Hippocampal formation (tissue), 2 donors: ENCODE results near the gene TBC1D8.

ENCODE experiments used
- DNase-seq, 2 donors: peaks; one replicate each; lab custom pipeline; 2025; lab: John Stamatoyannopoulos, UW

Gene TBC1D8

GRCh38 chr2:100976645-100977391, 174.4 kb downstream of the TBC1D8 start:
- no peak for DNase-seq

- DNase-seq, result no peak
These were observed 175.1 kb downstream of the TBC1D8 start for GRCh38 chr2:100976061-100976460.

- no peak for DNase-seq
These were observed 175.7 kb downstream of the TBC1D8 start for GRCh38 chr2:100975521-100975785.

GRCh38 chr2:100974712-100975520, 176.3 kb downstream of the TBC1D8 start:
- no peak for DNase-seq

- DNase-seq, result no peak
These were observed 178.7 kb downstream of the TBC1D8 start for GRCh38 chr2:100972452-100972851.

GRCh38 chr2:100971221-100971620, 180.0 kb downstream of the TBC1D8 start:
- DNase-seq, result no peak

- no peak for DNase-seq
These were observed 181.2 kb downstream of the TBC1D8 start for GRCh38 chr2:100969998-100970397.

GRCh38 chr2:100968146-100969145, 182.7 kb downstream of the TBC1D8 start:
- DNase-seq, result no peak

GRCh38 chr2:100967716-100968115, 183.5 kb downstream of the TBC1D8 start:
- no peak for DNase-seq

- no peak for DNase-seq
These were observed 185.6 kb downstream of the TBC1D8 start for GRCh38 chr2:100965596-100965995.

- no peak for DNase-seq
These were observed 186.5 kb downstream of the TBC1D8 start for GRCh38 chr2:100964681-100965169.

GRCh38 chr2:100964222-100964621, 187.0 kb downstream of the TBC1D8 start:
- DNase-seq, result no peak

GRCh38 chr2:100963026-100963375, 188.2 kb downstream of the TBC1D8 start:
- no peak for DNase-seq

- no peak for DNase-seq
These were observed 188.7 kb downstream of the TBC1D8 start for GRCh38 chr2:100962366-100963025.

GRCh38 chr2:100960688-100961087, 190.5 kb downstream of the TBC1D8 start:
- DNase-seq, result no peak

- DNase-seq, result no peak
These were observed 191.8 kb downstream of the TBC1D8 start for GRCh38 chr2:100959225-100959880.

GRCh38 chr2:100957996-100958653, 193.1 kb downstream of the TBC1D8 start:
- DNase-seq, result no peak
